IMR-90 (cell line): ENCODE measurements around the gene CDK7. TPM values are rescaled to one million over a fixed set of nuclear protein-coding genes. Genes with fewer than 3 reads are reported as not detected.

Source experiments
- polyA plus RNA-seq, 3 experiments: library from polyadenylated mRNA; depleted of rRNA; stranded (reverse); fragments of >200 nt; gene quantifications; 2 replicates each; pipeline ENCODE4 v1.2.3, GENCODE V29; 2012; ENCODE audit warnings: low replicate concordance in 1 of 3
- total RNA-seq: library from RNA; depleted of rRNA; stranded (reverse); fragments of >200 nt; gene quantifications from 2 replicates; pipeline ENCODE4 v1.2.3, GENCODE V29; 2012; rRNA removed

CDK7 gene
- total and polyA plus RNA-seq, 2 of the 4 experiments (the other 2 are of a cell fraction) = 59.8 to 65.6 TPM

Other genes starting within 250 kb of the CDK7 start
- 34.8 and 63.3 TPM in 2 replicates for gene SLC30A5, start 140.9 kb upstream of the CDK7 start, total RNA-seq
- 15.6 and 21.2 TPM in 2 replicates for gene SLC30A5, start 140.9 kb upstream of the CDK7 start, polyA plus RNA-seq (2012; rRNA removed)
- 160 and 203 TPM in 2 replicates for gene CCNB1, start 67.7 kb upstream of the CDK7 start, total RNA-seq
- 77.0 and 83.3 TPM in 2 replicates for gene CCNB1, start 67.7 kb upstream of the CDK7 start, polyA plus RNA-seq (2012; rRNA removed)
- gene CENPH, start 45.3 kb upstream of the CDK7 start, total RNA-seq = 3.8 and 10.8 TPM in 2 replicates
- gene CENPH, start 45.3 kb upstream of the CDK7 start, polyA plus RNA-seq (2012; rRNA removed) = 6.6 and 7.8 TPM in 2 replicates
- 0.90 and 1.9 TPM in 2 replicates for gene CCDC125, start 97.9 kb downstream of the CDK7 start, total RNA-seq
- gene CCDC125, start 97.9 kb downstream of the CDK7 start, polyA plus RNA-seq (2012; rRNA removed) = 0.96 and 1.2 TPM in 2 replicates
- 14.7 and 38.6 TPM in 2 replicates for gene AK6, start 134.6 kb downstream of the CDK7 start, total RNA-seq
- gene AK6, start 134.6 kb downstream of the CDK7 start, polyA plus RNA-seq (2012; rRNA removed) = 23.1 and 34.4 TPM in 2 replicates
- 104 and 127 TPM in 2 replicates for gene TAF9, start 134.6 kb downstream of the CDK7 start, total RNA-seq
- 98.4 and 107 TPM in 2 replicates for gene TAF9, start 134.6 kb downstream of the CDK7 start, polyA plus RNA-seq (2012; rRNA removed)
- gene RAD17, start 134.9 kb downstream of the CDK7 start, total RNA-seq = 10.9 and 13.3 TPM in 2 replicates
- 9.9 and 11.4 TPM in 2 replicates for gene RAD17, start 134.9 kb downstream of the CDK7 start, polyA plus RNA-seq (2012; rRNA removed)
- 0.54 and 0.83 TPM in 2 replicates for gene MARVELD2, start 180.2 kb downstream of the CDK7 start, total RNA-seq
- 0.29 and 0.51 TPM in 2 replicates for gene MARVELD2, start 180.2 kb downstream of the CDK7 start, polyA plus RNA-seq (2012; rRNA removed)